HG03469 (cell line): ENCODE data around the gene RARG.

Source experiments
- ATAC-seq: cut with Tn5 transposase; IDR thresholded peaks from one replicate; pipeline ENCODE4 v1.9.1; 2021; ENCODE audit warnings: mild to moderate bottlenecking, moderate library complexity, moderate number of reproducible peaks; ENCODE audit not compliant: unreplicated experiment

The RARG gene

GRCh38 chr12:53245286-53245685, 13.3 kb upstream of the RARG start:
- no peak for ATAC-seq

- ATAC-seq, result no peak
Observed at GRCh38 chr12:53244337-53244736, 12.3 kb upstream of the RARG start.

GRCh38 chr12:53241623-53242412, 9.8 kb upstream of the RARG start:
- ATAC-seq, result no peak

- no peak for ATAC-seq
Observed at GRCh38 chr12:53239643-53240258, 7.7 kb upstream of the RARG start.

- ATAC-seq, result no peak
Observed at GRCh38 chr12:53236443-53237111, 4.6 kb upstream of the RARG start.

- no peak for ATAC-seq
Observed at GRCh38 chr12:53235742-53236442, 3.9 kb upstream of the RARG start.

GRCh38 chr12:53235164-53235563, 3.2 kb upstream of the RARG start:
- no peak for ATAC-seq

GRCh38 chr12:53234271-53234914, 2.4 kb upstream of the RARG start:
- ATAC-seq, result no peak

- ATAC-seq, result no peak
Observed at GRCh38 chr12:53233671-53234121, 1.7 kb upstream of the RARG start.

GRCh38 chr12:53232646-53233461, 845 bp upstream of the RARG start:
- ATAC-seq, result no peak

- no peak for ATAC-seq
Observed at GRCh38 chr12:53231671-53231920, 413 bp downstream of the RARG start.

GRCh38 chr12:53230108-53230845, 1.7 kb downstream of the RARG start:
- ATAC-seq, result no peak

- ATAC-seq, result no peak
Observed at GRCh38 chr12:53229454-53229853, 2.6 kb downstream of the RARG start.

- ATAC-seq, result no peak
Observed at GRCh38 chr12:53227836-53228235, 4.2 kb downstream of the RARG start.

GRCh38 chr12:53227341-53227740, 4.7 kb downstream of the RARG start:
- ATAC-seq, result no peak

GRCh38 chr12:53226815-53227214, 5.2 kb downstream of the RARG start:
- ATAC-seq, result no peak

- ATAC-seq, result no peak
Observed at GRCh38 chr12:53225635-53226424, 6.2 kb downstream of the RARG start.

- no peak for ATAC-seq
Observed at GRCh38 chr12:53224897-53225634, 6.9 kb downstream of the RARG start.
